Caki2 (cell line): ENCODE results near the gene CPTP. TPM values are rescaled to one million over a fixed set of nuclear protein-coding genes. Genes with fewer than 3 reads are reported as not detected.

Experiments used
- DNase-seq: peaks from one replicate; pipeline ENCODE4 v3.0.0-alpha.2; 2015; ENCODE audit warnings: low read depth
- in situ Hi-C: cut with HindIII; loops from 2 replicates; pipeline ENCODE4 v1.10.0; 2016; ENCODE audit warnings: low sequenced_read_pairs, low pct_unique_long_range_greater_than_20kb, mixed read lengths
- total RNA-seq: library from RNA; depleted of rRNA; stranded (reverse); fragments of >200 nt; shearing (Covaris generic); gene quantifications from 2 replicates; pipeline ENCODE4 v1.2.3, GENCODE V29; 2014; ENCODE audit warnings: low replicate concordance

The CPTP gene
- total RNA-seq, 1 experiment from 2014 or later, result 28.5 TPM

DNA sequence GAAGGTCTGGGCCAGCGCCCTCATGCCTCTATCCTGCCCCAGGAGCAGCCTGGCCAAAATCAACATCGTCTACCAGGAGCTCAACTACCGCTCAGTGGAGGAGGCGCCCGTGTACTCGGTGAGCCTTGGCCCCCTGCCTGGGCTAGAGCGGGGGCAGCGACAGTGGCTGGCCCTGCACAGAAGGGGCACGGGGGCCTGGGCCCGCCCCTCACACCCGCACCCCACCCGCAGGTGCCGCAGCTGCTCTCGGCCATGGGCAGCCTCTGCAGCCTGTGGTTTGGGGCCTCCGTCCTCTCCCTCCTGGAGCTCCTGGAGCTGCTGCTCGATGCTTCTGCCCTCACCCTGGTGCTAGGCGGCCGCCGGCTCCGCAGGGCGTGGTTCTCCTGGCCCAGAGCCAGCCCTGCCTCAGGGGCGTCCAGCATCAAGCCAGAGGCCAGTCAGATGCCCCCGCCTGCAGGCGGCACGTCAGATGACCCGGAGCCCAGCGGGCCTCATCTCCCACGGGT is 33.5 kb upstream of the CPTP start:
- no peak for DNase-seq
- in situ Hi-C loops, result no loop called here

DNA sequence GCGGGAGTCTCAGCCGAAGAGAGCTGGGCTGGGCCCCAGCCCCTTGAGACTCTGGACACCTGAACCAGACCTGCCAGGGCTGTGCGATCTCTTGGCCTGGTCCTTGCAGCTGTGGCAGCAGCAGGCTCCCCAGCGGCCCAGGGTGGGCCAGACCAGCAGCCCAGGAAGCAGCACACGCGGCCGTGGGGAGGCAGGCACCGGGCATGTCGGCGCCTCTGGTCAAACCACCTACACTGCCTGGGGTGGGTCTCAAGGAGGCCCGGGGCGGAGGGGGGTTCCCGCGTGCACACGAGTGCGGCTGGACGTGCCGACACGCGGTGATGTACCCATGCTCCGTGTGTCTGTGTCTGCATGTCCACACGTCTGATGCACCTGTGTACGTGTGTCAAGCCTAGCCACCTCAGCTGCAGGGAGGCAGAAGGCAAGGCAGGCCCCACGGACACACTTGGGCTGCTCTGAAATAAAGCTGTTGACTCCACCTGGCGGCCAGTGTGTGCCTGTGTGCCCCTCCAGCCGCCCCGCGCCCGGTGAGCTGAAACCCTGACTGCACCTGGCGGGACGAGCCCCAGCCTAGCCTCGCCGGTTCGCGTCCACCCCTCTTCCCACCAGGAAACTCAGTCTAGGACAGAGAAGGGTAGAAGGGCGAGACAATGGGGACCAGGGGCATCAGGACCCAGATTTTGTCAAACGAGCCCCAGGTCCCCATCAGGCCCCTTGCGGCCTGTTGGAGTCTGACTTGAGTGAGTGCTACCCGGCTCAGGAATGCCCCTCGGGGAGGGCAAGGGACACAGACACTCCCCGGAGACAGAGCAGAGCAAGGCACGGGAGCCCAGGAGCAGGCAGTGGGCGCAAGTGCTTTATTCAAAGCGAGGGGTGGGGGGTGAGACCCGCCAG is 32.8 kb upstream of the CPTP start:
- DNase-seq, result peak; percentile 48
- in situ Hi-C loops, result no loop called here

DNA sequence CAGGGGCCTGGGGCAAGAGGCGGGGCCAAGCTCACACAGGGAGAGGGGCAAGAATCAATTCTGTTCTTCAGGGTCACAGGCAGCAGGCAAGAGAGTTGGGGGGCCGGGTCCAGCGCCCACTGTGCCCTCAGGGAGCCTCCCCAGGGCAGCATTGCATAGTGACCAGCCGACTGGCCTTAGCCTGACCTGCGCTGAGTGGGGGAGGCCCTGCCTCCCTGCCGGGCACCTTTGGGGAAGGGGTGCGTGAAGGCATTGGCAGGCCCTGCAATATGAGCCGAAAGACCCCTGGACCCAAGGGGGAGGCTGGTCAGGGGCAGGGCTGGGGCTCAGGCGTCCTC is 32.2 kb upstream of the CPTP start:
- in situ Hi-C loops, result no loop called here
- DNase-seq, result no peak

- no peak for DNase-seq
- in situ Hi-C loops, result no loop called here
These were observed 31.8 kb upstream of the CPTP start for GRCh38 chr1:1292851-1293250.

DNA sequence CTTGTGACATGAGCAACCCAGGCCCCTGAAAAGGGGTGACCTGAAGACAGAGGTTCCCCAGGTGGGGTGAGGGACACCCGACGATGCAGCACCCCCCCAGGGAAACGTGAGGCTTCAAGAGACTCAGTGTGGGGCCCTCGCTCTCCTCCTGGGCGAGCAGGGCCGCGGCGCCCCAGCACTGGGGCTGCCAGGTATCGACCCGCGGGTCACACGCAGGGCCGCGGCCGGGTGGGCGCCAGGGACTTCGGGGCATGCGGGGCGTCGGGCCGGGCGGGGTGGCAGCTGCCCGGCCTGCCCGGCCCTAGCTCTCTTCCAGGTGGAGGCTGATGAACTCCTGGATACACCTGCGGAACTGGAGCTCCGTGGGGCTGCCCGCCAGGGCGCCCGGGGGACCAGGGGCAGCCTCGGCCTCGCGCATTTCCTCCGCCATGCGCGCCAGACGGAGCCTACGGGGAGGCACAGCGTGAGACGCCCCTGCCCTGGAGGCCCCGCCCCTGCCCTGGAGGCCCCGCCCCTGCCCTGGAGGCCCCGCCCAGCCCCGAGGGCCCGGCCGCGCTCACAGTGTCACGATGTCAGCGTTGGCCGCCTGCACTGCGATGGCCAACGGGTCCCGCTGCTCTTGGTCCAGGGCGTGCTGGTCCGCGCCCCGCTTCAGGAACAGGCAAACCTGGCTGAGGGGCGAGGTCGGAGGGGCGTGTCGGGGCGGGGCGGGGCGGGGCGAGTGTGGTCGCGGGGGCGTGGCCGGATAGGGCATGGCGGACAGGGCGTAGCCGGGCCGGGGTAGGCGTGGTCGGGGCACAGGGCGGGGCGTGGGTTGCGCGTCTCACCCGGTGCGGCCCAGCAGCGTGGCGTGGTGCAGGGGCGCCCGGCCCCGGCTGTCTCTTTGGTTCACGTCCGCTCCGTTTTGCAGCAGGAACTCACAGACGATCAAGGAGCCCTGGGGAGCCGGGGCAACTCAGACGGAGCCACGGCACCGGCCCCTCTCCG is 31.0 kb upstream of the CPTP start:
- in situ Hi-C loops, result no loop called here
- no peak for DNase-seq

- in situ Hi-C loops, result no loop called here
- no peak for DNase-seq
These were observed 30.2 kb upstream of the CPTP start for GRCh38 chr1:1294250-1294890.

- in situ Hi-C loops, result no loop called here
- no peak for DNase-seq
These were observed 29.3 kb upstream of the CPTP start for GRCh38 chr1:1295154-1295923.

- no peak for DNase-seq
- in situ Hi-C loops, result no loop called here
These were observed 28.2 kb upstream of the CPTP start for GRCh38 chr1:1296070-1297061.

DNA sequence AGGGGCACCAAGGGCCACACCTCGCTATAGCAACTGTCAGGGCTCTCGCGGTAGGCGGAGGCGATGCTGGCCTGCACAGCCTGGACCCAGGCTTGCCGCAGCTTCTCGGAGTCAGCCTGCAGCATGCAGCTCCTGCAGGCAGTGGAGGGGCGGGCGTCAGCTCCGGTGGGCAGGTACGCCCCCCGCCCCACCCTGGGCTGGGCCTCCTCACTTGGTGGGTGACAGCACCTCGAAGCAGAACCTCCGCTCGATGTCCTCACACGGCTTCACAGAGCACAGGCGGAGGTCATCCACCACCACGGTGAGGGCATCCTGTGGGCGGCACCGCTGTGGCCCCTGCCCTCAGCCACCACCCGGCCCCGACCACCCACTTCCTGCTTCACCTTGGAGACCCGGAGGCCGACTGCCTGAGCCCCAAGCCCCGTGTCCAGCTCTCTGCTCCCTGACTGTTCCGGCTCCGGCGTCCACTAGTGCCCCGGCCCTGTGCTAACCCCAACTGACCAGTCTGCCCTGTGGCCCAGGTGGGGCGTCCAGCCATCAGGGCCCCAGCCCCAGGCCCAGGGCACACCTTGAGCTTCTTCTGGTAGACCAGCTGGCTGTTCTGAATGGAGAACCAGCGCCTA is 26.7 kb upstream of the CPTP start:
- DNase-seq, result no peak
- in situ Hi-C loops, result no loop called here

- in situ Hi-C loops, result no loop called here
- no peak for DNase-seq
These were observed 25.5 kb upstream of the CPTP start for GRCh38 chr1:1298861-1299685.

GRCh38 chr1:1299686-1300351 is 24.8 kb upstream of the CPTP start:
- in situ Hi-C loops, result no loop called here
- no peak for DNase-seq

DNA sequence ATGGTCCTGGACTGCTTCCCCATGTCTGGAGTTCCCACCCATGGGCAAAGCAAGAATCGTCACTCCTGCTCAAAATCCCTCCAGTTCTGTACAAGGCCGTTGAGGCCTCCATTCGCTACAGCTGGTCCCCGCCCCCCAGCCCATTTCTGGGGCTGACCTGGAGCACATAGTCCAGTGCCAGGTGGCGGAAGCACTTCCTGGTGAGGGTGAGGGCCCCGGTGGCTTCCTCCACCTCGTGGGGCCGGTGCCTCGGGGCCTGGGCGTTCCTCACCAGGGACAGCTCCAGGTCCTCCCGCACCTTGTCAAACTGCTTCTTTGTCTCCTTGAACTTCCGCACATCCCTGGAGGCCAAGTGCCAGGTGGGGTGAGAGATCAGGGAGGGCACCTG is 24.3 kb upstream of the CPTP start:
- in situ Hi-C loops, result no loop called here
- no peak for DNase-seq

DNA sequence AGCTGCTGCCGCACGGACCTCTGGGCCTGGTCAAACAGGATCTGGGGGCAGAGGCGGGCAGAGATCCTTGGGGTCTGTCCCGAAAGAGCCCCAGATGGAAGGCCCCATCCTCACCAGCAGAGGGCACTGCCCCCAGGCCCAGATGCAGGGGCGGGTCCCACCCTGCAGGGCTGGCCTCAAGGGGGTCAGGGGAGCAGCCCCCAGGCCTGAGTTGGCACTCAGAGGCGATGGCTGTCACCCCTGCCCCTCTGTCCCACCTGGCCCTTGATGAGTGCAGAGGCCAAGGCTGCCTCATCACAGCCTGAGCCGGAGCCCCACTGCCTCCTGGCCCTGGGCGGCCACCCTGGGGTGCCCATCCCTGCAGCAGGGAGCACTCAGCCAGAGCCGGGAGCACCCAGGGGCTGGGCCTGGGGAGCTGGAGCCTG is 22.6 kb upstream of the CPTP start:
- in situ Hi-C loops, result no loop called here

GRCh38 chr1:1302951-1303509 is 21.6 kb upstream of the CPTP start:
- in situ Hi-C loops, result no loop called here
- DNase-seq, result no peak

More for the DNA sequence above, 22.6 kb upstream of the CPTP start:
- DNase-seq, result no peak

- DNase-seq, result no peak
- in situ Hi-C loops, result no loop called here
These were observed 20.9 kb upstream of the CPTP start for GRCh38 chr1:1303736-1304135.
